Left ventricle myocardium inferior (tissue), 1 donor: Measurements from ENCODE around the gene NCK1. TPM values are rescaled to one million over a fixed set of nuclear protein-coding genes. Genes with fewer than 3 reads are reported as not detected.

Experiments
- DNase-seq: peaks from one replicate; pipeline ENCODE4 v3.0.0-alpha.2; 2020
- H3K27ac ChIP-seq: fragments of 200-600 bp; replicated peaks from 2 replicates; pipeline ENCODE4 v1.8.0; 2021
- H3K27me3 ChIP-seq: fragments of 200-600 bp; 2 replicates; pipeline ENCODE4 v1.8.0; 2021; ENCODE audit warnings: low read depth
- H3K36me3 ChIP-seq: fragments of 200-600 bp; 2 replicates; pipeline ENCODE4 v1.8.0; 2021
- H3K4me1 ChIP-seq: fragments of 200-600 bp; 2 replicates; pipeline ENCODE4 v1.8.0; 2021
- H3K4me3 ChIP-seq: fragments of 200-600 bp; 2 replicates; pipeline ENCODE4 v1.8.0; 2021; ENCODE audit warnings: mild to moderate bottlenecking, moderate library complexity
- H3K9me3 ChIP-seq: fragments of 200-600 bp; replicated peaks from 2 replicates; pipeline ENCODE4 v1.8.0; 2021
- intact Hi-C: fragments of 100-400 bp; cut with micrococcal nuclease; formaldehyde crosslinking; loops from one replicate; pipeline ENCODE4 v1.11.0; 2022
- total RNA-seq: library from RNA; stranded (reverse); fragmentation: NEBNext Ultra II Directional; extraction: Animal tissue kit (Norgen Biotek cat#: 25700); gene quantifications from one replicate; pipeline ENCODE4 v1.2.1, GENCODE V29; 2021
- TF ChIP-seq, protein P1 (sequence below): fragments of 200-600 bp; IDR thresholded peaks from 2 replicates; pipeline ENCODE4 v1.8.0; 2021; ENCODE audit warnings: antibody characterized with exemption, mild to moderate bottlenecking, borderline replicate concordance
- donor health status: DM: no; HTN: yes; CAD: no; lungs with severe emphysema.

The NCK1 gene
- total RNA-seq, 1 donor from 2014 or later = 23.6 TPM

DNA sequence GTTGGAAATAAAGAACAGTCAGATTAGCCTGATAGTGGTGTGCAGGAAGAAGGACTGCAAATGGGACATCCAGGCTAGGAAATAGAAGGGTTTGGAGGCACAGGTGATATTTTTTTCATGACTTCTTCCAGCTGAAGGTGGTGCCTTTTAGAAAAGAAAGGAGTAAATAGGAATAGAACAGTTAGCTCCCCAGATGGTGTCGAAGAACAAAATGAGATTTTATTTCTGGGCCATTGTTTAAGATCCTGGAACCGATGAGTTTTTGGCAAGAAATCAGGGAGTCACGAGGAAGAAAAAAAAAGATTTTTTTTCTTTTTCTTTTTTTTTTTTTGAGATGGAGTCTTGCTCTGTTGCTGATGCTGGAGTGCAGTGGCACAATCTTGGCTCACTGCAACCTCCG is 9.8 kb upstream of the NCK1 start:
- Histone ChIP-seq H3K4me1 (peaks cover 17% of the 10 kb centered on the region), H3K27me3 (no peaks in the 10 kb centered on the region), H3K36me3 (no peaks in the 10 kb centered on the region), H3K27ac (peak overlapping the region; percentile 37), H3K4me3 (no peak overlapping the region), H3K9me3 (peaks cover 3% of the 10 kb centered on the region)
- TF ChIP-seq, protein P1, sequence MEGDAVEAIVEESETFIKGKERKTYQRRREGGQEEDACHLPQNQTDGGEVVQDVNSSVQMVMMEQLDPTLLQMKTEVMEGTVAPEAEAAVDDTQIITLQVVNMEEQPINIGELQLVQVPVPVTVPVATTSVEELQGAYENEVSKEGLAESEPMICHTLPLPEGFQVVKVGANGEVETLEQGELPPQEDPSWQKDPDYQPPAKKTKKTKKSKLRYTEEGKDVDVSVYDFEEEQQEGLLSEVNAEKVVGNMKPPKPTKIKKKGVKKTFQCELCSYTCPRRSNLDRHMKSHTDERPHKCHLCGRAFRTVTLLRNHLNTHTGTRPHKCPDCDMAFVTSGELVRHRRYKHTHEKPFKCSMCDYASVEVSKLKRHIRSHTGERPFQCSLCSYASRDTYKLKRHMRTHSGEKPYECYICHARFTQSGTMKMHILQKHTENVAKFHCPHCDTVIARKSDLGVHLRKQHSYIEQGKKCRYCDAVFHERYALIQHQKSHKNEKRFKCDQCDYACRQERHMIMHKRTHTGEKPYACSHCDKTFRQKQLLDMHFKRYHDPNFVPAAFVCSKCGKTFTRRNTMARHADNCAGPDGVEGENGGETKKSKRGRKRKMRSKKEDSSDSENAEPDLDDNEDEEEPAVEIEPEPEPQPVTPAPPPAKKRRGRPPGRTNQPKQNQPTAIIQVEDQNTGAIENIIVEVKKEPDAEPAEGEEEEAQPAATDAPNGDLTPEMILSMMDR = no peak
- intact Hi-C loops = no loop called here
- no peak for DNase-seq

DNA sequence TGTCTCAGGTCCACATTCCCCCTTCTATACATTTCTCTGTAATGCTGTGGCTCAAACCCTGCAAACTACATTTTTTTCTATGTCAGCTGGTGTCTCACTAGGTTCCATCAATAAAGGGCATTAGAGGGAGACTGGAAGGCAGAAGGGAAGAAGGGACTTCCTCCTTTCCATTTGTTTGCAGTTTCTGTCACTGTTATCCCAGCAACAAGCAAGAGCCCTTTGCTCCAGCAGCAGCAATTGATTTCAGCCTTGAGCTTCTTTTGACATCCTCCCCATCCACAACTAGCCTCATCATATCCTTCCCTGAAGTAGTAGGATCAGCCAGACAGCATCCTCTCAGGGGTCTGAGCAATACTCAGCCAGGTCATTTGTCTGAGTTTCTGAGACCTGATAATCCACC is 5.3 kb upstream of the NCK1 start:
- H3K4me3 ChIP-seq = no peak overlapping the region
- DNase-seq = no peak
- TF ChIP-seq, protein P1 = no peak
- intact Hi-C loops = no loop called here
- no peak overlapping the region for H3K27ac ChIP-seq
- H3K4me1 ChIP-seq = peaks cover 44% of the 10 kb centered on the region
- H3K36me3 ChIP-seq = no peaks in the 10 kb centered on the region
- H3K27me3 ChIP-seq = no peaks in the 10 kb centered on the region
- peaks cover 6% of the 10 kb centered on the region for H3K9me3 ChIP-seq

DNA sequence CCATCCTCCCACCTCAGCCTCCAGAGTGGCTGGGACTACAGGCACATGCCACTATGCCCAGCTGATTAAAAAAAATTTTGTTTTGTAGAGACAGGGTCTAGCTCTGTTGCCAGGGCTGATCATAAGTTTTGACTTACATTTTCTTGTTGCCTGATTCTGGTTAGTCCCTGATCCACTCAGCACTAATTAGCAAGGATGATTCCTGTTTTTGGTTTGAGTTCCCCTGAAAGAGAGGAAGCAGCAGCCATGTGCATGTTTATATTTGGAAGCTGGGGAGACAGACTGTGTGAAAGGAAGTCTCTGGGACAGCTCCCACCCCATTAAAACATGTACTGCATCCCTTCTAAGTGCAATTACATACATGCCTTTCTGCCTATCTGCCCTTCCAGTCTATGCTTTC is 3.6 kb upstream of the NCK1 start:
- DNase-seq = no peak
- TF ChIP-seq, protein P1 = no peak
- Histone ChIP-seq H3K4me1 (peaks cover 53% of the 10 kb centered on the region), H3K36me3 (no peaks in the 10 kb centered on the region), H3K27me3 (no peaks in the 10 kb centered on the region), H3K27ac (peak overlapping the region; percentile 47), H3K4me3 (no peak overlapping the region), H3K9me3 (peaks cover 6% of the 10 kb centered on the region)
- intact Hi-C loops = no loop called here

DNA sequence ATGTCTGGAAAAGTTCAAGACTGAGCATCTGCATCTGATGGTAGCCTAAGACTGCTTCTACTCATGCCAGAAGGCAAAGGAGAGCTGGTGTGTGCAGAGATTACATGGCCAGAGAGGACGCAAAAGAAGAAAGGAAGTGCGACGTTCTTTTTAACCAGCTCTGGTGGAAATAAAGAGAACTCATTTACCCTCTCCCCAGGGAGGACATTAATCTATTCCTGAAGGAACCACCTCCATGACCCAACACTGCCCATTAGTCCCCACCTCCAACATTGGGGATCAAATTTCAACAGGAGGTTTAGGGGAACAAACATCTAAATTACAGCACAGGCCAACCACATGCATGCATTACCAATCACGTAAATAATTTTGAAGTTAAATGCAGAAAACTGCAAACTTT is 1.5 kb upstream of the NCK1 start:
- intact Hi-C loops = loop anchor here (10.0 kb wide), 1 partner anchor 74 kb away; no protein-coding TSS in a partner anchor
- Histone ChIP-seq H3K4me3 (peak overlapping the region; percentile 97), H3K4me1 (peaks cover 58% of the 10 kb centered on the region), H3K27me3 (no peaks in the 10 kb centered on the region), H3K36me3 (no peaks in the 10 kb centered on the region), H3K9me3 (peaks cover 6% of the 10 kb centered on the region), H3K27ac (peak overlapping the region; percentile 96)
- DNase-seq = no peak
- TF ChIP-seq, protein P1 = no peak

DNA sequence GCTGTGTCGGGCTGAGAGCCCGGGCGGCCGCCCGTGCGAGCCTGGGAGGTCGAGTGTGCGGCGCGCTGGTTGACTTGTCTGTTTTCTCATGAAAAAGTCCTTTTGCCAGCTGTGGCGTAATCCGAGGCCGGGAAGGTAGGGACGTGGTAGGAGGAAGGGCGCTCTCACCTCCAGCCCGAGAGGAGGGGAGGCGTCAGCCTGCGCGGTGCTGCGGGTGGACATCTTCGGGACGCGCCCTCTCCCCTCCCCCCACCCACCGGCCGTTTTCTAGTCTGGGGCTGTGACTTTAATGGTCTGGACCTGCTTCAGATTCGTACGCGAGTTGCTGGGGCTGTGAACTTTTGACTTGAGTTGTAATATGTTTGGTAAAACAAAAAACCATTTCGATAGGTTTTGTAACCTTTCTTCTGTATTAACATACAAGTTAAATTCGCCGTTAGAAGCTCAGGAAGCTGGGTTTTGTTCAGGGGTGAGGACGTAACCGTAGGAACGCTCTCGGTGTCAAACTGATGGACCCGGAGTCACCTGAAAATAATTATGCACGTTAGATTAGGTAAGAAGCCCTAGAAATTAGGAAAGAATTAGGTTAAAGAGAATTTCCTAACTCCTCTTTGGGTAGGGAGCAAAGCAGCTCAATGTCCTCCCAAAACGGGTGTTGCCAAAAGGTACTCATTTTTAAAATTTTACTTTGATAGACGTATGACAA is 762 bp downstream of the NCK1 start:
- intact Hi-C loops = loop anchor here (10.0 kb wide), 1 partner anchor 72 kb away; no protein-coding TSS in a partner anchor
- Histone ChIP-seq H3K4me1 (peaks cover 44% of the 10 kb centered on the region), H3K4me3 (peak overlapping the region; percentile 97), H3K36me3 (no peaks in the 10 kb centered on the region), H3K9me3 (no peaks in the 10 kb centered on the region), H3K27me3 (no peaks in the 10 kb centered on the region), H3K27ac (peak overlapping the region; percentile 96)
- peak; percentile 48 for DNase-seq
- TF ChIP-seq, protein P1 = no peak
